GM23338 (cell line): ENCODE data around the gene PIP. TPM values are rescaled to one million over a fixed set of nuclear protein-coding genes. Genes with fewer than 3 reads are reported as not detected.

Source experiments
- ATAC-seq: fragments of 200-7000 bp; cut with Tn5 transposase; 3 replicates; pipeline ENCODE4 v1.9.1; 2020
- DNase-seq: peaks from one replicate; pipeline ENCODE4 v3.0.0-alpha.2; 2015; ENCODE audit warnings: low spot score
- H2AFZ ChIP-seq: fragments of 200-600 bp; sonication (generic); 2 replicates; pipeline ENCODE4 v1.8.0; 2016; ENCODE audit warnings: antibody characterized with exemption, mild to moderate bottlenecking, moderate library complexity
- H3F3A ChIP-seq: fragments of 200-600 bp; sonication (generic); replicated peaks from 2 replicates; pipeline ENCODE4 v1.8.0; 2017; ENCODE audit warnings: antibody characterized with exemption, mixed run types, low read depth
- H3K27ac ChIP-seq: fragments of 200-600 bp; sonication (generic); 2 replicates; pipeline ENCODE4 v1.6.1; 2016; ENCODE audit warnings: low read depth
- H3K27me3 ChIP-seq: fragments of 200-600 bp; sonication (generic); 2 replicates; pipeline ENCODE4 v1.8.0; 2016; ENCODE audit warnings: mild to moderate bottlenecking, mixed run types, moderate library complexity; ENCODE audit not compliant: insufficient read depth
- H3K36me3 ChIP-seq: fragments of 200-600 bp; sonication (generic); 2 replicates; pipeline ENCODE4 v1.8.0; 2016; ENCODE audit warnings: mild to moderate bottlenecking; ENCODE audit not compliant: insufficient read depth
- H3K4me1 ChIP-seq: fragments of 200-600 bp; sonication (generic); 2 replicates; pipeline ENCODE4 v1.8.0; 2016; ENCODE audit warnings: mild to moderate bottlenecking, moderate library complexity; ENCODE audit not compliant: insufficient read depth
- H3K4me2 ChIP-seq: fragments of 200-600 bp; sonication (generic); 2 replicates; pipeline ENCODE4 v1.7.1; 2017; ENCODE audit warnings: mixed run types
- H3K4me3 ChIP-seq: fragments of 200-600 bp; sonication (generic); 2 replicates; pipeline ENCODE4 v1.6.1; 2016; ENCODE audit warnings: mixed run types
- H3K79me2 ChIP-seq: fragments of 200-600 bp; sonication (generic); replicated peaks from 2 replicates; pipeline ENCODE4 v1.8.0; 2017; ENCODE audit warnings: mild to moderate bottlenecking; ENCODE audit not compliant: insufficient read depth
- H3K9me2 ChIP-seq: fragments of 200-600 bp; sonication (generic); 2 replicates; pipeline ENCODE4 v1.8.0; 2017; ENCODE audit not compliant: insufficient read depth
- H4K20me1 ChIP-seq: fragments of 200-600 bp; sonication (generic); replicated peaks from 2 replicates; pipeline ENCODE4 v1.8.0; 2017; ENCODE audit warnings: mild to moderate bottlenecking; ENCODE audit not compliant: insufficient read depth
- H3K27ac Mint-ChIP-seq: 2 replicates; pipeline ENCODE4 v1.8.0; 2020; ENCODE audit warnings: inconsistent platforms, mild to moderate bottlenecking, moderate library complexity, mixed read lengths
- H3K27me3 Mint-ChIP-seq: 3 replicates; pipeline ENCODE4 v1.8.0; 2022; ENCODE audit warnings: low read depth, mild to moderate bottlenecking, moderate library complexity, mixed read lengths, inconsistent platforms; ENCODE audit not compliant: insufficient read depth, poor library complexity
- H3K36me3 Mint-ChIP-seq: 3 replicates; pipeline ENCODE4 v1.8.0; 2021; ENCODE audit warnings: low read depth, mild to moderate bottlenecking, inconsistent platforms, moderate library complexity, mixed read lengths
- H3K4me1 Mint-ChIP-seq: 3 replicates; pipeline ENCODE4 v1.8.0; 2020; ENCODE audit warnings: mild to moderate bottlenecking, inconsistent platforms, mixed read lengths
- H3K4me3 Mint-ChIP-seq: 3 replicates; pipeline ENCODE4 v1.8.0; 2021; ENCODE audit warnings: moderate library complexity, mild to moderate bottlenecking, inconsistent platforms, mixed read lengths
- H3K9me3 Mint-ChIP-seq: 3 replicates; pipeline ENCODE4 v1.8.0; 2020; ENCODE audit warnings: moderate library complexity, mild to moderate bottlenecking, inconsistent platforms, mixed read lengths
- CREB1 ChIP-seq: fragments of 250-450 bp; sonication (Bioruptor Pico); IDR thresholded peaks from 2 replicates; pipeline ENCODE4 v1.5.0; 2020; ENCODE audit warnings: low read depth, mild to moderate bottlenecking, moderate library complexity
- EZH2phosphoT487 ChIP-seq: fragments of 200-600 bp; sonication (generic); IDR thresholded peaks from one replicate; pipeline ENCODE4 v1.8.1; 2018; ENCODE audit warnings: antibody characterized with exemption; ENCODE audit not compliant: unreplicated experiment
- JUNB ChIP-seq: IDR thresholded peaks from one replicate; pipeline ENCODE4 v1.6.1; 2016; ENCODE audit warnings: antibody characterized with exemption; ENCODE audit not compliant: unreplicated experiment
- NANOG ChIP-seq: IDR thresholded peaks from 2 replicates; pipeline ENCODE4 v1.6.1; 2016; ENCODE audit warnings: antibody characterized with exemption, borderline replicate concordance
- POLR2AphosphoS5 ChIP-seq: IDR thresholded peaks from 2 replicates; pipeline ENCODE4 v1.6.1; 2016; ENCODE audit warnings: antibody characterized with exemption, low read depth
- STAT1 ChIP-seq: IDR thresholded peaks from one replicate; pipeline ENCODE4 v1.6.1; 2016; ENCODE audit warnings: antibody characterized with exemption; ENCODE audit not compliant: unreplicated experiment
- ZNF114 ChIP-seq: fragments of 250-450 bp; sonication (Bioruptor Pico); IDR thresholded peaks from 2 replicates; pipeline ENCODE4 v1.5.0; 2020; ENCODE audit warnings: mild to moderate bottlenecking, moderate library complexity
- ZNF331 ChIP-seq: fragments of 250-450 bp; sonication (Bioruptor Pico); IDR thresholded peaks from 2 replicates; pipeline ENCODE4 v1.5.0; 2020; ENCODE audit warnings: low read depth, mild to moderate bottlenecking, moderate library complexity
- polyA plus RNA-seq: library from polyadenylated mRNA; unstranded; fragments of >200 nt; fragmentation: Nextera tagmentation; extraction: Ambion mirVana; gene quantifications from 2 replicates; pipeline ENCODE4 v1.2.1, GENCODE V29; 2016
- total RNA-seq: library from RNA; depleted of rRNA; stranded (reverse); fragments of >200 nt; shearing (Covaris generic); gene quantifications from 2 replicates; pipeline ENCODE4 v1.2.3, GENCODE V29; 2014
- TF ChIP-seq, protein P1 (sequence below): IDR thresholded peaks from 2 replicates; pipeline ENCODE4 v1.6.1; 2016; ENCODE audit warnings: antibody characterized with exemption
- TF ChIP-seq, protein P2 (sequence below): IDR thresholded peaks from one replicate; pipeline ENCODE4 v1.6.1; 2018; ENCODE audit warnings: antibody characterized with exemption; ENCODE audit not compliant: unreplicated experiment

PIP gene
- total and polyA plus RNA-seq, 2 experiments from 2014 or later = not detected

DNA sequence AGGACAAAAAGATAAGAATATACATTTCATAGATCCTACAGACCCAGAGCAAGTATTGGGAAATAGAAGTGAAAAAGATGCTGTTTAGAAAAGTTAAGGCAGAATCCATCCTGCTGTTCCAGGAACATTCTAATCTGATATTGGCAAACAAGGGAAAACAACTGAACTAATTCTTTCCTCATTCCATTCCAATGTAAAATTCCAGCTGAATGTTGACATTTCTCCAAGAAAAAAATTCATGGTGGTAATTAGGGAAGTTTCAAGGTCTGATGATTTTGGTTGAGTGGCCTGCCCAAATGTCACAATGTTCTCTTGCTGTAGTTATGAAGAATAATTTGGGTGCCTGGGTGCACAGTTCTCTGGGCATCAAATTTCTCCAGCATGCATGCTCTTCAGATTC, 15.2 kb downstream of the PIP start:
- no peaks in the 10 kb centered on the region for H3K36me3 Mint-ChIP-seq
- H3K4me3 Mint-ChIP-seq = no peak overlapping the region
- ATAC-seq = no peak
- no peak for DNase-seq
- Histone ChIP-seq H3K9me2 (peaks cover 10% of the 10 kb centered on the region; the same call in 1 of the 2 replicates), H4K20me1 (no peaks in the 10 kb centered on the region), H2AFZ (no peak overlapping the region), H3K4me3 (no peak overlapping the region), H3K79me2 (no peaks in the 10 kb centered on the region), H3K36me3 (no peaks in the 10 kb centered on the region), H3F3A (no peaks in the 10 kb centered on the region), H3K4me2 (no peak overlapping the region), H3K4me1 (no peaks in the 10 kb centered on the region), H3K27me3 (no peaks in the 10 kb centered on the region), H3K27ac (no peak overlapping the region)
- peaks cover 3% of the 10 kb centered on the region for H3K27me3 Mint-ChIP-seq
- H3K4me1 Mint-ChIP-seq = no peaks in the 10 kb centered on the region
- H3K9me3 Mint-ChIP-seq = peaks cover 19% of the 10 kb centered on the region; the same call in 2 of the 3 replicates
- no peak overlapping the region for H3K27ac Mint-ChIP-seq
- no peak for TF ChIP-seq STAT1
- TF ChIP-seq, protein P1, sequence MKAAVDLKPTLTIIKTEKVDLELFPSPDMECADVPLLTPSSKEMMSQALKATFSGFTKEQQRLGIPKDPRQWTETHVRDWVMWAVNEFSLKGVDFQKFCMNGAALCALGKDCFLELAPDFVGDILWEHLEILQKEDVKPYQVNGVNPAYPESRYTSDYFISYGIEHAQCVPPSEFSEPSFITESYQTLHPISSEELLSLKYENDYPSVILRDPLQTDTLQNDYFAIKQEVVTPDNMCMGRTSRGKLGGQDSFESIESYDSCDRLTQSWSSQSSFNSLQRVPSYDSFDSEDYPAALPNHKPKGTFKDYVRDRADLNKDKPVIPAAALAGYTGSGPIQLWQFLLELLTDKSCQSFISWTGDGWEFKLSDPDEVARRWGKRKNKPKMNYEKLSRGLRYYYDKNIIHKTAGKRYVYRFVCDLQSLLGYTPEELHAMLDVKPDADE = no peak
- TF ChIP-seq, protein P2, sequence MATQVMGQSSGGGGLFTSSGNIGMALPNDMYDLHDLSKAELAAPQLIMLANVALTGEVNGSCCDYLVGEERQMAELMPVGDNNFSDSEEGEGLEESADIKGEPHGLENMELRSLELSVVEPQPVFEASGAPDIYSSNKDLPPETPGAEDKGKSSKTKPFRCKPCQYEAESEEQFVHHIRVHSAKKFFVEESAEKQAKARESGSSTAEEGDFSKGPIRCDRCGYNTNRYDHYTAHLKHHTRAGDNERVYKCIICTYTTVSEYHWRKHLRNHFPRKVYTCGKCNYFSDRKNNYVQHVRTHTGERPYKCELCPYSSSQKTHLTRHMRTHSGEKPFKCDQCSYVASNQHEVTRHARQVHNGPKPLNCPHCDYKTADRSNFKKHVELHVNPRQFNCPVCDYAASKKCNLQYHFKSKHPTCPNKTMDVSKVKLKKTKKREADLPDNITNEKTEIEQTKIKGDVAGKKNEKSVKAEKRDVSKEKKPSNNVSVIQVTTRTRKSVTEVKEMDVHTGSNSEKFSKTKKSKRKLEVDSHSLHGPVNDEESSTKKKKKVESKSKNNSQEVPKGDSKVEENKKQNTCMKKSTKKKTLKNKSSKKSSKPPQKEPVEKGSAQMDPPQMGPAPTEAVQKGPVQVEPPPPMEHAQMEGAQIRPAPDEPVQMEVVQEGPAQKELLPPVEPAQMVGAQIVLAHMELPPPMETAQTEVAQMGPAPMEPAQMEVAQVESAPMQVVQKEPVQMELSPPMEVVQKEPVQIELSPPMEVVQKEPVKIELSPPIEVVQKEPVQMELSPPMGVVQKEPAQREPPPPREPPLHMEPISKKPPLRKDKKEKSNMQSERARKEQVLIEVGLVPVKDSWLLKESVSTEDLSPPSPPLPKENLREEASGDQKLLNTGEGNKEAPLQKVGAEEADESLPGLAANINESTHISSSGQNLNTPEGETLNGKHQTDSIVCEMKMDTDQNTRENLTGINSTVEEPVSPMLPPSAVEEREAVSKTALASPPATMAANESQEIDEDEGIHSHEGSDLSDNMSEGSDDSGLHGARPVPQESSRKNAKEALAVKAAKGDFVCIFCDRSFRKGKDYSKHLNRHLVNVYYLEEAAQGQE = no peak
- TF ChIP-seq ZNF331 (CRISPR knock-in tag) = no peak

DNA sequence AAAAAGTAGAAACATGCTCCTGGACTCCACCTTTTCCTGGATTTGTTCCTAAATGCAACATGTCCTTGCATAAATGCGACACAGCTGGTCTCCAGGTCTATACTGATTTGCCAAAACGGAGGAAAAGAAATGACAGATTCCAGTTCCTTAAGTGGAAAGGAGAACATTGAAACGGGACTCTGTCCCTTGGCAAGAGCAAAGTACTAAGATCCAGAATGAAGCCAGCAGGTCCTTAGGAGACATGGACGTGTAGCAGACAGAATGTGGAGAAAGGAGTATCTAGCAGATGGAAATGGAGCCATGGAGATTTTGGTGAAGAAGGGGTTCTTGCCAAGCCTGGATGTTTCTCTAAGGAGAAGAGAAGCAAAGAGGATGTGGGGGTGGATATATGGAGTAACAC, 16.2 kb downstream of the PIP start:
- peaks cover 19% of the 10 kb centered on the region for H3K9me3 Mint-ChIP-seq
- TF ChIP-seq CREB1 (CRISPR knock-in tag) = no peak
- no peak for TF ChIP-seq NANOG
- TF ChIP-seq POLR2AphosphoS5 = no peak
- no peak for TF ChIP-seq ZNF114
- no peak for TF ChIP-seq JUNB
- TF ChIP-seq, protein P1 = no peak
- TF ChIP-seq, protein P2 = no peak
- no peak for TF ChIP-seq EZH2phosphoT487
- no peak for TF ChIP-seq STAT1

More for the DNA sequence above, 16.2 kb downstream of the PIP start:
- peaks cover 10% of the 10 kb centered on the region; the same call in 1 of the 2 replicates for H3K9me2 ChIP-seq
- H3K4me3 ChIP-seq = no peak overlapping the region
- no peak overlapping the region for H3K4me3 Mint-ChIP-seq
- H3F3A ChIP-seq = no peaks in the 10 kb centered on the region
- no peaks in the 10 kb centered on the region for H3K36me3 Mint-ChIP-seq
- no peaks in the 10 kb centered on the region for H3K36me3 ChIP-seq
- no peak overlapping the region for H3K27ac Mint-ChIP-seq
- H3K4me1 ChIP-seq = no peaks in the 10 kb centered on the region
- no peak overlapping the region for H2AFZ ChIP-seq
- H3K27me3 ChIP-seq = no peaks in the 10 kb centered on the region
- no peaks in the 10 kb centered on the region for H3K79me2 ChIP-seq
- no peaks in the 10 kb centered on the region for H4K20me1 ChIP-seq
- no peak overlapping the region for H3K27ac ChIP-seq
- H3K4me1 Mint-ChIP-seq = no peaks in the 10 kb centered on the region
- no peak for ATAC-seq
- DNase-seq = no peak
- H3K27me3 Mint-ChIP-seq = peaks cover 3% of the 10 kb centered on the region
- H3K4me2 ChIP-seq = no peak overlapping the region
